Smooth muscle cell (in vitro differentiated cells): Measurements from ENCODE around the gene SLC5A9. TPM values are rescaled to one million over a fixed set of nuclear protein-coding genes. Genes with fewer than 3 reads are reported as not detected.

Source experiments
- DNase-seq: peaks from one replicate; lab custom pipeline; 2025; ENCODE audit not compliant: unreplicated experiment; lab: John Stamatoyannopoulos, UW
- H2AFZ ChIP-seq: fragments of 200-600 bp; sonication (generic); 2 replicates; pipeline ENCODE4 v1.6.0; 2016; ENCODE audit warnings: antibody characterized with exemption, low read depth, mild to moderate bottlenecking
- H3F3A ChIP-seq: fragments of 200-600 bp; sonication (generic); 2 replicates; pipeline ENCODE4 v1.6.0; 2017; ENCODE audit warnings: antibody characterized with exemption, low read depth
- H3K27ac ChIP-seq: fragments of 200-600 bp; sonication (generic); 2 replicates; pipeline ENCODE4 v1.5.1; 2016; ENCODE audit warnings: low read depth, mild to moderate bottlenecking
- H3K27me3 ChIP-seq: fragments of 200-600 bp; sonication (generic); 2 replicates; pipeline ENCODE4 v1.6.1; 2016; ENCODE audit warnings: low read depth, mild to moderate bottlenecking
- H3K36me3 ChIP-seq: fragments of 200-600 bp; sonication (generic); 2 replicates; pipeline ENCODE4 v1.5.1; 2016; ENCODE audit warnings: low read depth
- H3K4me1 ChIP-seq: fragments of 200-600 bp; sonication (generic); 2 replicates; pipeline ENCODE4 v1.5.1; 2016; ENCODE audit warnings: low read depth
- H3K4me2 ChIP-seq: fragments of 200-600 bp; sonication (generic); 2 replicates; pipeline ENCODE4 v1.6.0; 2016; ENCODE audit warnings: mild to moderate bottlenecking
- H3K4me3 ChIP-seq: fragments of 200-600 bp; sonication (generic); 2 replicates; pipeline ENCODE4 v1.5.1; 2016; ENCODE audit warnings: mild to moderate bottlenecking
- H3K79me2 ChIP-seq: fragments of 200-600 bp; sonication (generic); 2 replicates; pipeline ENCODE4 v1.6.0; 2016; ENCODE audit warnings: low read depth, mild to moderate bottlenecking
- H3K9ac ChIP-seq: fragments of 200-600 bp; sonication (generic); 2 replicates; pipeline ENCODE4 v1.6.0; 2016; ENCODE audit warnings: low read depth
- H3K9me3 ChIP-seq: fragments of 200-600 bp; sonication (generic); replicated peaks from 2 replicates; pipeline ENCODE4 v1.5.1; 2016; ENCODE audit warnings: low read depth
- H4K20me1 ChIP-seq: fragments of 200-600 bp; sonication (generic); 2 replicates; pipeline ENCODE4 v1.6.0; 2016; ENCODE audit warnings: low read depth
- CTCF ChIP-seq: fragments of 200-600 bp; sonication (generic); IDR thresholded peaks from 2 replicates; pipeline ENCODE4 v1.5.1; 2017; ENCODE audit warnings: borderline replicate concordance, mild to moderate bottlenecking, antibody characterized with exemption; ENCODE audit not compliant: insufficient read depth, poor library complexity, severe bottlenecking
- WGBS: methylation state at CpG from one replicate; pipeline ENCODE4 v1.1.7; 2016; ENCODE audit warnings: low lambda C conversion rate; 5-methylcytosine and 5-hydroxymethylcytosine counted together
- polyA plus RNA-seq: library from polyadenylated mRNA; unstranded; fragments of >200 nt; fragmentation: Nextera tagmentation; extraction: Ambion mirVana; gene quantifications from 2 replicates; pipeline ENCODE4 v1.2.1, GENCODE V29; 2016
- total RNA-seq: library from RNA; depleted of rRNA; stranded (reverse); fragments of >200 nt; gene quantifications from 2 replicates; pipeline ENCODE4 v1.2.3, GENCODE V29; 2014

SLC5A9 gene
- total RNA-seq: 0.09 and 0.49 TPM in 2 replicates
- 1.1 TPM in 1 of 2 replicates, not detected in the other for polyA plus RNA-seq

- H3K4me3 ChIP-seq: no peak within 1 kb of the TSS
- no peak for TF ChIP-seq CTCF
- no peaks in the 10 kb centered on the region for H4K20me1 ChIP-seq
- no peak within 1 kb of the TSS for H3K4me2 ChIP-seq
- no peaks in the 10 kb centered on the region for H3K79me2 ChIP-seq
- H3F3A ChIP-seq: no peaks in the 10 kb centered on the region
- no peak within 1 kb of the TSS for H2AFZ ChIP-seq
- no peaks in the 10 kb centered on the region for H3K36me3 ChIP-seq
- H3K27ac ChIP-seq: no peak within 1 kb of the TSS
- 94% methylated on average over 8 of the region's 8 CpGs for WGBS
- H3K4me1 ChIP-seq: no peaks in the 10 kb centered on the region
- DNase-seq: no peak
- no peaks in the 10 kb centered on the region for H3K27me3 ChIP-seq
- H3K9ac ChIP-seq: no peak within 1 kb of the TSS
- H3K9me3 ChIP-seq: no peaks in the 10 kb centered on the region
Measured at GRCh38 chr1:48222501-48223242, at the start of gene SLC5A9. SLC5A9 (plus strand) TSS chr1:48222716; CDS start chr1:48222737, 21 bp downstream.

- H4K20me1 ChIP-seq: no peaks in the 10 kb centered on the region
- no peak overlapping the region for H3K4me2 ChIP-seq
- no peaks in the 10 kb centered on the region for H3K36me3 ChIP-seq
- H3K27me3 ChIP-seq: no peaks in the 10 kb centered on the region
- no peak overlapping the region for H3K9ac ChIP-seq
- no peaks in the 10 kb centered on the region for H3K4me1 ChIP-seq
- no peaks in the 10 kb centered on the region for H3K79me2 ChIP-seq
- H3K4me3 ChIP-seq: no peak overlapping the region
- no peak overlapping the region for H3K27ac ChIP-seq
- H3K9me3 ChIP-seq: peaks cover 3% of the 10 kb centered on the region
- no peak overlapping the region for H2AFZ ChIP-seq
- no peaks in the 10 kb centered on the region for H3F3A ChIP-seq
- no peak for DNase-seq
- no peak for TF ChIP-seq CTCF
Measured at GRCh38 chr1:48175116-48175515, 47.4 kb upstream of the SLC5A9 start.

DNA sequence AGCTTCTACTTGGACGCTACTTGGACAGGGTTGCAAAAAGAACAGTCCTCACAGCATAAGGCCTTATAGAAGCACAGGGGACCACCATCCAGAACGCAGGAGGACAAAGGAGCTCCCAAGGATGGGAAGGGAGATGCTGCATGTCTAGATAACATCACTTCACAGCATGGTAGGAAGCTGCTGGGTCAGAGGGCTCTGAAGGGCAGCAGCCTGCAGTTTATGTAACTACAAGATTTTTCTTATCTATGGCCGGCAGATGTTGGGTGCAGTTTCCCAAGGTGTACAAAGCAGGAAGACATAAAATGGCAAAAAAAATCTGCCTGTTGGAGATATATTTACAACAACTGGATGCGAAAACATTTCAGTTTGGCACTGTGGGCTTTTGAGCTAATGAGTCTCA is 45.3 kb upstream of the SLC5A9 start:
- no peak for TF ChIP-seq CTCF
- Histone ChIP-seq H3K27me3 (no peaks in the 10 kb centered on the region), H3K36me3 (no peaks in the 10 kb centered on the region), H3K27ac (no peak overlapping the region), H3K4me3 (no peak overlapping the region), H2AFZ (no peak overlapping the region), H3K9ac (no peak overlapping the region), H3K9me3 (no peaks in the 10 kb centered on the region), H3K79me2 (no peaks in the 10 kb centered on the region), H3F3A (no peaks in the 10 kb centered on the region), H3K4me2 (no peak overlapping the region), H4K20me1 (no peaks in the 10 kb centered on the region), H3K4me1 (no peaks in the 10 kb centered on the region)
- 79% methylated on average over 4 of the region's 4 CpGs for WGBS
- DNase-seq: no peak
